GM23338 (cell line): Measurements from ENCODE around the gene RBP5.

Experiments
- CREB1 ChIP-seq: fragments of 250-450 bp; sonication (Bioruptor Pico); IDR thresholded peaks from 2 replicates; pipeline ENCODE4 v1.5.0; 2020; ENCODE audit warnings: low read depth, mild to moderate bottlenecking, moderate library complexity
- CTCF ChIP-seq, 2 experiments: fragments of 200-600 bp in 1 of 2; sonication (generic) in 1 of 2; conservative IDR thresholded peaks; 2 replicates each; pipeline versions ENCODE4 v1.5.1 to v1.6.1; 2016 to 2017; ENCODE audit warnings: antibody characterized with exemption in 2 of 2, low read depth in 2 of 2, mild to moderate bottlenecking in 2 of 2, moderate library complexity in 1 of 2
- ETS1 ChIP-seq: IDR thresholded peaks from 2 replicates; pipeline ENCODE4 v1.6.1; 2016; ENCODE audit warnings: antibody characterized with exemption
- EZH2 ChIP-seq: fragments of 200-600 bp; sonication (generic); IDR thresholded peaks from one replicate; pipeline ENCODE4 v1.8.0; 2017; ENCODE audit warnings: antibody characterized with exemption, mild to moderate bottlenecking, low read depth; ENCODE audit not compliant: unreplicated experiment
- EZH2phosphoT487 ChIP-seq: fragments of 200-600 bp; sonication (generic); IDR thresholded peaks from one replicate; pipeline ENCODE4 v1.8.1; 2018; ENCODE audit warnings: antibody characterized with exemption; ENCODE audit not compliant: unreplicated experiment
- JUNB ChIP-seq: IDR thresholded peaks from one replicate; pipeline ENCODE4 v1.6.1; 2016; ENCODE audit warnings: antibody characterized with exemption; ENCODE audit not compliant: unreplicated experiment
- NANOG ChIP-seq: IDR thresholded peaks from 2 replicates; pipeline ENCODE4 v1.6.1; 2016; ENCODE audit warnings: antibody characterized with exemption, borderline replicate concordance
- POLR2AphosphoS5 ChIP-seq: IDR thresholded peaks from 2 replicates; pipeline ENCODE4 v1.6.1; 2016; ENCODE audit warnings: antibody characterized with exemption, low read depth
- REST ChIP-seq: IDR thresholded peaks from one replicate; pipeline ENCODE4 v1.6.1; 2018; ENCODE audit warnings: antibody characterized with exemption; ENCODE audit not compliant: unreplicated experiment
- ZNF114 ChIP-seq: fragments of 250-450 bp; sonication (Bioruptor Pico); IDR thresholded peaks from 2 replicates; pipeline ENCODE4 v1.5.0; 2020; ENCODE audit warnings: mild to moderate bottlenecking, moderate library complexity
- ZNF331 ChIP-seq: fragments of 250-450 bp; sonication (Bioruptor Pico); IDR thresholded peaks from 2 replicates; pipeline ENCODE4 v1.5.0; 2020; ENCODE audit warnings: low read depth, mild to moderate bottlenecking, moderate library complexity

GRCh38 chr12:7123806-7124522 lies 4.7 kb downstream of the RBP5 start:
- TF ChIP-seq EZH2 (no peak), POLR2AphosphoS5 (no peak), CTCF (conservative IDR thresholded peaks at IDR 0.05; ENCODE audit: low read depth in 2 of 2) (no peak), CREB1 (CRISPR knock-in tag) (no peak), EZH2phosphoT487 (no peak), JUNB (no peak), NANOG (no peak), ETS1 (no peak), ZNF331 (no peak), ZNF114 (CRISPR knock-in tag) (no peak), REST (no peak)
